HepG2 (cell line): Measurements from ENCODE around the gene CIART. TPM values are rescaled to one million over a fixed set of nuclear protein-coding genes. Genes with fewer than 3 reads are reported as not detected.

Experiments used
- CBX5 ChIP-seq: sonication (generic); formaldehyde crosslinking; IDR thresholded peaks from 2 replicates; pipeline ENCODE4 v1.4.0; 2020; ENCODE audit warnings: missing genetic modification reagents, borderline replicate concordance
- CEBPG ChIP-seq: IDR thresholded peaks from 2 replicates; pipeline ENCODE4 v1.6.1; 2016
- CREB1 ChIP-seq, 2 experiments: fragments of 450-650 bp in 1 of 2; IDR thresholded peaks; 2 replicates each; pipeline ENCODE4 v1.6.1; 2016 to 2017; ENCODE audit warnings: control low read depth in 1 of 2, mild to moderate bottlenecking in 1 of 2, missing compliant biosample characterization in 1 of 2, missing genetic modification characterization in 1 of 2
- HDAC2 ChIP-seq: sonication (generic); formaldehyde crosslinking; IDR thresholded peaks from 2 replicates; pipeline ENCODE4 v1.4.0; 2020; ENCODE audit warnings: missing genetic modification reagents
- NFKB2 ChIP-seq: sonication (generic); formaldehyde crosslinking; IDR thresholded peaks from 2 replicates; pipeline ENCODE4 v1.4.0; 2020; ENCODE audit warnings: missing genetic modification reagents, borderline replicate concordance
- SAP130 ChIP-seq: IDR thresholded peaks from 2 replicates; pipeline ENCODE4 v1.6.1; 2016; ENCODE audit warnings: low read depth
- SMAD9 ChIP-seq: sonication (generic); formaldehyde crosslinking; IDR thresholded peaks from 2 replicates; pipeline ENCODE4 v1.5.1; 2020; ENCODE audit warnings: mild to moderate bottlenecking, missing genetic modification reagents
- SNAPC2 ChIP-seq: sonication (generic); formaldehyde crosslinking; IDR thresholded peaks from 2 replicates; pipeline ENCODE4 v1.8.1; 2022; ENCODE audit warnings: mild to moderate bottlenecking, missing genetic modification reagents
- ZBTB7A ChIP-seq: sonication (generic); formaldehyde crosslinking; IDR thresholded peaks from 2 replicates; pipeline ENCODE4 v1.8.0; 2022; ENCODE audit warnings: mild to moderate bottlenecking, missing genetic modification reagents
- ZFP36L1 ChIP-seq: sonication (generic); formaldehyde crosslinking; IDR thresholded peaks from 2 replicates; pipeline ENCODE4 v1.8.0; 2022; ENCODE audit warnings: mild to moderate bottlenecking, missing genetic modification reagents, moderate library complexity
- ZNF124 ChIP-seq: sonication (generic); formaldehyde crosslinking; IDR thresholded peaks from 2 replicates; pipeline ENCODE4 v1.4.0; 2020; ENCODE audit warnings: missing genetic modification reagents
- ZNF44 ChIP-seq: sonication (generic); formaldehyde crosslinking; IDR thresholded peaks from 2 replicates; pipeline ENCODE4 v1.5.1; 2020; ENCODE audit warnings: mild to moderate bottlenecking, missing genetic modification reagents
- ZNF589 ChIP-seq: sonication (generic); formaldehyde crosslinking; conservative IDR thresholded peaks from 2 replicates; pipeline ENCODE4 v1.8.0; 2022; ENCODE audit warnings: mild to moderate bottlenecking, moderate library complexity, missing genetic modification reagents
- ZNF780A ChIP-seq: sonication (generic); formaldehyde crosslinking; IDR thresholded peaks from 2 replicates; pipeline ENCODE4 v1.8.0; 2022; ENCODE audit warnings: mild to moderate bottlenecking, missing genetic modification reagents, moderate library complexity
- polyA plus RNA-seq, 8 experiments: library from polyadenylated mRNA; depleted of rRNA in 3 of 8; stranded (reverse) in 7 of 8; unstranded in 1 of 8; fragments of >200 nt; fragmentation: Illumina TruSeq in 4 of 8; extraction: Trizol in 4 of 8; gene quantifications; 2 replicates each; pipeline versions ENCODE4 v1.2.1 to v1.2.3, GENCODE V29; 2011 to 2016; ENCODE audit warnings: low read depth in 4 of 8, missing spikeins in 1 of 8, mixed read lengths in 1 of 8; ENCODE audit not compliant: insufficient read depth in 1 of 8
- total RNA-seq, 5 experiments: library from RNA; depleted of rRNA; stranded (reverse); fragments of >200 nt; fragmentation: Illumina TruSeq; extraction: Trizol; gene quantifications; 2 replicates each; pipeline ENCODE4 v1.2.3, GENCODE V29; 2016; ENCODE audit warnings: low read depth in 1 of 5
- TF ChIP-seq, protein P1 (sequence below): sonication (generic); formaldehyde crosslinking; IDR thresholded peaks from 2 replicates; pipeline ENCODE4; 2020; ENCODE audit warnings: missing genetic modification reagents, mild to moderate bottlenecking, borderline replicate concordance
- TF ChIP-seq, protein P2 (sequence below): sonication (generic); formaldehyde crosslinking; IDR thresholded peaks from 2 replicates; pipeline ENCODE4 v1.4.0; 2020; ENCODE audit warnings: low read depth, mild to moderate bottlenecking, missing genetic modification reagents
- TF ChIP-seq, protein P3 (sequence below): sonication (generic); formaldehyde crosslinking; IDR thresholded peaks from 2 replicates; pipeline ENCODE4 v1.4.0; 2020; ENCODE audit warnings: missing genetic modification reagents, borderline replicate concordance
- TF ChIP-seq, protein P4 (sequence below): sonication (generic); formaldehyde crosslinking; IDR thresholded peaks from 2 replicates; pipeline ENCODE4 v1.8.0; 2022; ENCODE audit warnings: missing genetic modification reagents, mild to moderate bottlenecking, inconsistent platforms, borderline replicate concordance

Gene CIART
- total and polyA plus RNA-seq, 2 of the 13 experiments (the other 11 are each of a cell fraction or from before 2014, with no cell fraction given), result 0.58 TPM; not detected in 1

DNA sequence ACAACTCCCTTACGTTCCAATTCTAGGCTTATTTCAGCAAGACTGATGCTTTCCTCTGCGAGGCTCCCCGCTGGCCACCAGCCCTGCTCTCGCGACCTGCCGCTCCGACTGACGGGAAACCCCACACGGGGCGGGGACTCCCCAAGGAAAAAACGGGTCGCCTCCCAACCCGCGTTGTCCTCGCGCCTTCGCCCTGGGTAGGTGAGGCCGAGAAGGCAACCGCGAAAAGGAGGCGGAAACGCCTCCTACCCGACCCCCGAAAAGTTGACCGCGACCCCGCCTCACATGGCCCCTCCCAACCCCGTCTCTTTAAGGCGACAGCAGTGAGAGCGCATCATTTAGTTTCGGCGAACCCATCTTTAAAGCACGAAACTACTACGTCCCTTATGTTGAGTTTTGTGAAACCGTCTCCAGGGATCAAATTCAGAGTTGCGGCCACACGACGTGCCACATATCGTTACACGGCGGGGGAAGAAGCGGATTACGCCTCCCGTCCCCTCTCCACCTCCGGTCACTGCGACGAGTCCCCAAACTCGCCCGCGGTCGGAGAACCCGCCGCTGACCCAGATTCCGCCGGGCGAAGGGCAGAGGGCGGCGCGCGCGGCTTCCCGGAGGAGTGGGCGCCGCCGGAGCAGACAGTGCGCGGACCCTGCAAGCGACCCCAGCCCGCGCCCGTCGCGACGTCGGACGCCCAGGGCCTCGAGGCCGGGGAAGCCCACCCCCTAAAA, 47.6 kb upstream of the CIART start (continued):
- TF ChIP-seq, protein P1, sequence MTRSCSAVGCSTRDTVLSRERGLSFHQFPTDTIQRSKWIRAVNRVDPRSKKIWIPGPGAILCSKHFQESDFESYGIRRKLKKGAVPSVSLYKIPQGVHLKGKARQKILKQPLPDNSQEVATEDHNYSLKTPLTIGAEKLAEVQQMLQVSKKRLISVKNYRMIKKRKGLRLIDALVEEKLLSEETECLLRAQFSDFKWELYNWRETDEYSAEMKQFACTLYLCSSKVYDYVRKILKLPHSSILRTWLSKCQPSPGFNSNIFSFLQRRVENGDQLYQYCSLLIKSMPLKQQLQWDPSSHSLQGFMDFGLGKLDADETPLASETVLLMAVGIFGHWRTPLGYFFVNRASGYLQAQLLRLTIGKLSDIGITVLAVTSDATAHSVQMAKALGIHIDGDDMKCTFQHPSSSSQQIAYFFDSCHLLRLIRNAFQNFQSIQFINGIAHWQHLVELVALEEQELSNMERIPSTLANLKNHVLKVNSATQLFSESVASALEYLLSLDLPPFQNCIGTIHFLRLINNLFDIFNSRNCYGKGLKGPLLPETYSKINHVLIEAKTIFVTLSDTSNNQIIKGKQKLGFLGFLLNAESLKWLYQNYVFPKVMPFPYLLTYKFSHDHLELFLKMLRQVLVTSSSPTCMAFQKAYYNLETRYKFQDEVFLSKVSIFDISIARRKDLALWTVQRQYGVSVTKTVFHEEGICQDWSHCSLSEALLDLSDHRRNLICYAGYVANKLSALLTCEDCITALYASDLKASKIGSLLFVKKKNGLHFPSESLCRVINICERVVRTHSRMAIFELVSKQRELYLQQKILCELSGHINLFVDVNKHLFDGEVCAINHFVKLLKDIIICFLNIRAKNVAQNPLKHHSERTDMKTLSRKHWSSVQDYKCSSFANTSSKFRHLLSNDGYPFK (CRISPR knock-in tag), result peak; percentile 55; the same call in 1 of the 2 replicates
- TF ChIP-seq SNAPC2 (CRISPR knock-in tag) (no peak), ZBTB7A (CRISPR knock-in tag) (0 out of 2 replicates have a peak, but pooled peaks have one; percentile 31), ZNF124 (CRISPR knock-in tag) (no peak), SMAD9 (CRISPR knock-in tag) (no peak), CEBPG (CRISPR knock-in tag) (no peak), HDAC2 (CRISPR knock-in tag) (peak; percentile 62), CBX5 (CRISPR knock-in tag) (no peak), ZNF44 (CRISPR knock-in tag) (no peak), NFKB2 (CRISPR knock-in tag) (peak; percentile 49; the same call in 1 of the 2 replicates), ZFP36L1 (CRISPR knock-in tag) (0 out of 2 replicates have a peak, but pooled peaks have one; percentile 31), CREB1 (IDR thresholded peaks at IDR 0.05) (no peak), CREB1 (CRISPR knock-in tag; IDR thresholded peaks at IDR 0.05) (no peak), ZNF589 (CRISPR knock-in tag) (no peak; the same call in 1 of the 2 replicates), SAP130 (CRISPR knock-in tag) (peak; percentile 76), ZNF780A (no peak; the same call in 1 of the 2 replicates)
- TF ChIP-seq, protein P2, sequence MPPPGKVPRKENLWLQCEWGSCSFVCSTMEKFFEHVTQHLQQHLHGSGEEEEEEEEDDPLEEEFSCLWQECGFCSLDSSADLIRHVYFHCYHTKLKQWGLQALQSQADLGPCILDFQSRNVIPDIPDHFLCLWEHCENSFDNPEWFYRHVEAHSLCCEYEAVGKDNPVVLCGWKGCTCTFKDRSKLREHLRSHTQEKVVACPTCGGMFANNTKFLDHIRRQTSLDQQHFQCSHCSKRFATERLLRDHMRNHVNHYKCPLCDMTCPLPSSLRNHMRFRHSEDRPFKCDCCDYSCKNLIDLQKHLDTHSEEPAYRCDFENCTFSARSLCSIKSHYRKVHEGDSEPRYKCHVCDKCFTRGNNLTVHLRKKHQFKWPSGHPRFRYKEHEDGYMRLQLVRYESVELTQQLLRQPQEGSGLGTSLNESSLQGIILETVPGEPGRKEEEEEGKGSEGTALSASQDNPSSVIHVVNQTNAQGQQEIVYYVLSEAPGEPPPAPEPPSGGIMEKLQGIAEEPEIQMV, result no peak
- TF ChIP-seq, protein P3, sequence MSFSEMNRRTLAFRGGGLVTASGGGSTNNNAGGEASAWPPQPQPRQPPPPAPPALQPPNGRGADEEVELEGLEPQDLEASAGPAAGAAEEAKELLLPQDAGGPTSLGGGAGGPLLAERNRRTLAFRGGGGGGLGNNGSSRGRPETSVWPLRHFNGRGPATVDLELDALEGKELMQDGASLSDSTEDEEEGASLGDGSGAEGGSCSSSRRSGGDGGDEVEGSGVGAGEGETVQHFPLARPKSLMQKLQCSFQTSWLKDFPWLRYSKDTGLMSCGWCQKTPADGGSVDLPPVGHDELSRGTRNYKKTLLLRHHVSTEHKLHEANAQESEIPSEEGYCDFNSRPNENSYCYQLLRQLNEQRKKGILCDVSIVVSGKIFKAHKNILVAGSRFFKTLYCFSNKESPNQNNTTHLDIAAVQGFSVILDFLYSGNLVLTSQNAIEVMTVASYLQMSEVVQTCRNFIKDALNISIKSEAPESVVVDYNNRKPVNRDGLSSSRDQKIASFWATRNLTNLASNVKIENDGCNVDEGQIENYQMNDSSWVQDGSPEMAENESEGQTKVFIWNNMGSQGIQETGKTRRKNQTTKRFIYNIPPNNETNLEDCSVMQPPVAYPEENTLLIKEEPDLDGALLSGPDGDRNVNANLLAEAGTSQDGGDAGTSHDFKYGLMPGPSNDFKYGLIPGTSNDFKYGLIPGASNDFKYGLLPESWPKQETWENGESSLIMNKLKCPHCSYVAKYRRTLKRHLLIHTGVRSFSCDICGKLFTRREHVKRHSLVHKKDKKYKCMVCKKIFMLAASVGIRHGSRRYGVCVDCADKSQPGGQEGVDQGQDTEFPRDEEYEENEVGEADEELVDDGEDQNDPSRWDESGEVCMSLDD, result peak; percentile 85; the same call in 1 of the 2 replicates
- TF ChIP-seq, protein P4, sequence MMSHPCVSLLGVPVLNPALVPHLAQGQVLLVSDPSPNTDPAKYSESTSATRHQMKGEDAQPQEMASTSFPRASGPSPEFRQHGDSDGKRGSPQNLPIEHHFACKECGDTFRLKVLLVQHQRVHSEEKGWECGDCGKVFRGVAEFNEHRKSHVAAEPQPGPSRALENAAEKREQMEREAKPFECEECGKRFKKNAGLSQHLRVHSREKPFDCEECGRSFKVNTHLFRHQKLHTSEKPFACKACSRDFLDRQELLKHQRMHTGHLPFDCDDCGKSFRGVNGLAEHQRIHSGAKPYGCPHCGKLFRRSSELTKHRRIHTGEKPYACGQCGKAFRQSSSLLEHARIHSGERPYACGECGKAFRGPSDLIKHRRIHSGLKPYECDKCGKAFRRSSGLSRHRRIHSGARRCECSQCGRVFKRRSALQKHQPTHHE (CRISPR knock-in tag), result no peak
